Neuron (in vitro differentiated cells): ENCODE results near the gene SPRING1.

Source experiments
- H2AFZ ChIP-seq: one replicate; pipeline ENCODE4 v1.6.1; 2013; ENCODE audit warnings: low read depth, mild to moderate bottlenecking, inconsistent platforms, low read length, moderate library complexity
- H3K27me3 ChIP-seq: one replicate; pipeline ENCODE4 v1.6.1; 2013; ENCODE audit warnings: low read length; ENCODE audit not compliant: insufficient read depth
- H3K36me3 ChIP-seq: one replicate; pipeline ENCODE4 v1.6.1; 2013; ENCODE audit warnings: low read length; ENCODE audit not compliant: insufficient read depth
- H3K4me1 ChIP-seq: one replicate; pipeline ENCODE4 v1.6.1; 2013; ENCODE audit warnings: low read length; ENCODE audit not compliant: insufficient read depth
- H3K4me3 ChIP-seq: 2 replicates; pipeline ENCODE4 v1.5.1; 2013; ENCODE audit warnings: mild to moderate bottlenecking, low read length, moderate library complexity
- H3K9me3 ChIP-seq: one replicate; pipeline ENCODE4 v1.6.1; 2013; ENCODE audit warnings: low read length

Gene SPRING1

GRCh38 chr12:116694653-116695463 is 43.0 kb downstream of the SPRING1 start:
- no peaks in the 10 kb centered on the region for H3K36me3 ChIP-seq
- no peak overlapping the region for H3K4me3 ChIP-seq
- no peaks in the 10 kb centered on the region for H3K9me3 ChIP-seq
- peaks cover 18% of the 10 kb centered on the region for H3K4me1 ChIP-seq
- no peak overlapping the region for H2AFZ ChIP-seq
- peaks cover 34% of the 10 kb centered on the region for H3K27me3 ChIP-seq

DNA sequence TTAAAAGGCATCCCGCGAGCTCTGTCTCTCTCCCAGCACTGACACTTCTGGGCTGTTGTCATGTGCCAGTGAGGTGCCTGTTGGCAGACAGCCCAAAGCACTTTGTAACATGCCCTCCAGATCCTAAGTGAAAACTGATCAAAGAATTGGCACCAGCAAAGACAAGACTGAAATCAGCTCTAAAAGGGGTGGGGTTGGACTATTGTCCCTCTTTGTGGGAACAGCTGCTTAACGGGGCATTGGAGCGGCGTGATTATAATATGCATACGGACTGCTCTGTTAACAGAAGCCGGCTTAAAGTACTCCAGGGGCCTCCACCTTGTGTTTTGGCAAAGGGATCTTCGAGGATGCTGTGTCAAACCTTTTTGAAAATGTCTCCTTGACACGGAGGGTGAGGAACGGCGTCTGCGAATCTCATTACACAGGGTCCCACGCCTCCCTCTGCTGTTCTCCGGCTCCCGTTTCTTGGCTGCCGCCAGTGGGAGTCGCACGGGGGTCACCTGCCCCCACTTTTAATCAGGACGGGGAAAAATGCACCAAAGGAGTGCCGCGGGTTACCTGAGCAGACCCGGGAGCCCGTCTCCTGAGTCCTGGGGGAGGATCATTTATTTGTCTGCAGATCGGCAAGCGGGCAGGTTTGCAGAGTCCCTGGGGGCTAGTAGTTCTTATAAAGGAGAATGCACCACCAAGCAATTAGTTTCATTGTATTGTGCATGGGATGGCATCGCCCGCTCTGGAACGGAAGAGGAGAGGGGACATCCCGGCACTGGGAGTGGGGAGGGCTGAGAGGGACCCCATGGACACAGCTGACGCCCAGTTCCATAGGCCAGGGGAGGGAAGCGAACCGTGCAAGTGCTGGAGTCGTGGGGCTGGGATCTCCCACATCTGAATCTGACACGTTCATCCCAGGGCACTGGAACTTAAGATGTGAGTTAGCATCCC is 44.3 kb downstream of the SPRING1 start:
- Histone ChIP-seq H3K4me3 (peak overlapping the region; percentile 20), H3K9me3 (no peaks in the 10 kb centered on the region), H3K4me1 (peaks cover 18% of the 10 kb centered on the region), H3K36me3 (no peaks in the 10 kb centered on the region), H3K27me3 (peaks cover 31% of the 10 kb centered on the region), H2AFZ (no peak overlapping the region)

DNA sequence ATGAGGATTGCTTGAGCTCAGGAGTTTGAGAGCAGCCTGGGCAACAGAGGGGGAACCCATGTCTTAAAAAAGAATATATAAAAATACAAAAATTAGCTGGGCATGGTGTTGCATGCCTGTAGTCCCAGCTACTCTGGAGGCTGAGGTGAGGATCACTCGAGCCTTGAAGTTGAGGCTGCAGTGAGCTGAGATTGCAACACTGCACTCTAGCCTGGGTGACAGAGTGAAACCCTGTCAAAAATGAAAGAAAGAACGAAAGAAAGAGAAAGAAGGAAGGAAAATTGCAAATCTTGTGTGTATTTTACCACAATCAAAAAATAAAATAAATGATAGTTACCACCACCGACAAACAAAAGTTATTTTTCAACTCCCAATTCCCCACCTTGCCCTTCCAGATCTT is 45.3 kb downstream of the SPRING1 start:
- Histone ChIP-seq H3K9me3 (no peaks in the 10 kb centered on the region), H2AFZ (no peak overlapping the region), H3K4me3 (no peak overlapping the region), H3K27me3 (peaks cover 31% of the 10 kb centered on the region), H3K36me3 (no peaks in the 10 kb centered on the region), H3K4me1 (peaks cover 18% of the 10 kb centered on the region)

DNA sequence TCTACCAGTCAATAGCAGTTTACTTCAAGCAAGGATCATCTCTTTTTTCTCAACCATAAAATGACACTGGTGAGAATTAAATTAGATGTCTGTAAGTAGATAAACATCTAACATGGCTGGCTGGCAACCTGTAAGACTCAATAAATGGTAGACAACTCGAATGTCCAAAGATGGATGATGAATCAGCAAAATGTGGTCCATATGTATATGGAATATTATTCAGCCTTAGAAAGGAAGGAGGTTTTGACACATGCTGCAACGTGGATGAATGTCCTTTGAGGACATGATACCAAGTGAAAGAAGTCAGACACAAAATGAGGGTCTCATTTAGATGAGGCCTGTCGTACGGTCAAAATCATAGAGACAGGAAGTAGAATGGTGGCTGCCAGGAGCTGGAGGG is 46.2 kb downstream of the SPRING1 start:
- Histone ChIP-seq H2AFZ (no peak overlapping the region), H3K4me3 (no peak overlapping the region), H3K36me3 (no peaks in the 10 kb centered on the region), H3K27me3 (peaks cover 31% of the 10 kb centered on the region), H3K9me3 (no peaks in the 10 kb centered on the region), H3K4me1 (peaks cover 18% of the 10 kb centered on the region)

GRCh38 chr12:116691205-116691604 is 46.7 kb downstream of the SPRING1 start:
- Histone ChIP-seq H3K9me3 (no peaks in the 10 kb centered on the region), H3K27me3 (peaks cover 31% of the 10 kb centered on the region), H2AFZ (no peak overlapping the region), H3K36me3 (no peaks in the 10 kb centered on the region), H3K4me3 (no peak overlapping the region), H3K4me1 (peaks cover 18% of the 10 kb centered on the region)

DNA sequence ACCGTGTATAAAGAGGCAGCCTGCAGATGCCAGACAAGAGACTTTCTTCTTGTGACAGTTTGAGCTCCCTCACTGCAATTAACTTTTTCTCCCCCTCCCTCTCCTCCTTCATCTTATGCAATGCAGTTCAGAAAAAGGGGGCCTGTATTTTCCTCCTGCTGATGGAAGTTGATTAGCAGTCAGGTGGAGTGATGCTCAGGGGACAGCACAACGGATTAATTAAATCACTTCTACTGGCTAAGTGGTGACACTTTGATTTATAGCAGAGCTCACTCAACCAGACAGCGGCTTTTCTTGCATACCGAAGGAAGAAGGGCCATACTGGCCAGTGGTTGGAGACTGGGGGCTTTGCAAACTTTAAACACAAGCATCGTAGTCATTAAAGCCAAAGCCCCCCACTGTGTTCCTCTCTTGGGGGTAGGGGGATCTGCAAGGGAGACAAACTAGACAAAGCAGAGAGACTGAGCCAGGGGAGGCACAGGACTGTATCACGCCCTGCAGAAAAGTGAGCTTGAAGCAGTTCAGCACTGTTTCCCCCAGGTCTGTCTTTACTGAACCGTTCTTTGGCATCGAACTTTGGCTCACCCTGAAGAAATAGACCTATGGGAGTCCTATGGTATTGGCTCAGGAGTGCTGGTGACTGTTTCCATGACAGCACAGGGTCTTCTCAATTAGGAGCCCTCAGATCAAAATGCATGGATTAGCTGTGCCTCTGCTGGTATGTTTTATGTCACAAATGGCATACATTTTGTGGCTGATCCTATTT is 47.7 kb downstream of the SPRING1 start:
- no peak overlapping the region for H2AFZ ChIP-seq

DNA sequence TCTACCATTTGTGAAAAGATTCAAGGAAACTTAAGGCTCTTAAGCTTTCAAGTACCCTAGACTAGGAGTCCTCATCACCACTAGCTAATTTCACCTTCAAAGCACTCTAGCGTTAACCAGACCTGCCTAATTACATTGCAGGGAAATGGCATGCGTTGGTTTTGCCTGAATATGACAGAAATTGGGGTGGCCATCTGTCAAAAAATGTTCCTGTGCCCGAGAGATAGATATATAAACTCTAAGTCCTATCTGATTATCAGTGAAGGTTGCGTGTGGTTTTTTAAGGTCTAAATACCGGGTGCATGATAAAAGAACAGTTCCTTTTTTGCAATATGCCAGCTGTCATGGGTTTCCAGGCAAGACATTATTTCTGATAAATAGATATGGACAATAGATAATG is 48.3 kb downstream of the SPRING1 start:
- no peaks in the 10 kb centered on the region for H3K9me3 ChIP-seq
- H3K4me1 ChIP-seq: peaks cover 18% of the 10 kb centered on the region
- H3K27me3 ChIP-seq: peaks cover 18% of the 10 kb centered on the region
- no peak overlapping the region for H2AFZ ChIP-seq
- no peak overlapping the region for H3K4me3 ChIP-seq
- no peaks in the 10 kb centered on the region for H3K36me3 ChIP-seq

More for the DNA sequence above, 47.7 kb downstream of the SPRING1 start:
- Histone ChIP-seq H3K4me3 (no peak overlapping the region), H3K36me3 (no peaks in the 10 kb centered on the region), H3K27me3 (peaks cover 25% of the 10 kb centered on the region), H3K9me3 (no peaks in the 10 kb centered on the region), H3K4me1 (peaks cover 18% of the 10 kb centered on the region)
